Testis (tissue), 3 donors: ENCODE results near the gene TMEM61. TPM values are rescaled to one million over a fixed set of nuclear protein-coding genes. Genes with fewer than 3 reads are reported as not detected.

ENCODE experiments used
- DNase-seq: peaks from one replicate; pipeline ENCODE4 v3.0.0-alpha.2; 2019
- H3K27ac ChIP-seq, 2 donors: fragments of 200-600 bp; sonication (generic); one replicate each; pipeline ENCODE4 v1.5.1; 2019
- H3K27me3 ChIP-seq: fragments of 200-600 bp; sonication (generic); one replicate; pipeline ENCODE4 v1.5.1; 2019
- H3K36me3 ChIP-seq: fragments of 200-600 bp; sonication (generic); one replicate; pipeline ENCODE4 v1.5.1; 2017; ENCODE audit warnings: low read depth; ENCODE audit errors: missing control alignments
- H3K4me1 ChIP-seq: fragments of 200-600 bp; sonication (generic); one replicate; pipeline ENCODE4 v1.5.1; 2019
- H3K4me3 ChIP-seq, 2 donors: fragments of 200-600 bp; sonication (generic); one replicate each; pipeline ENCODE4 v1.5.1; 2017 to 2019
- H3K9me3 ChIP-seq: fragments of 200-600 bp; sonication (generic); one replicate; pipeline ENCODE4 v1.5.1; 2017
- POLR2A ChIP-seq: fragments of 450-650 bp; IDR thresholded peaks from one replicate; pipeline ENCODE4 v1.6.1; 2017; ENCODE audit warnings: antibody characterized with exemption, mild to moderate bottlenecking, moderate library complexity
- WGBS, 2 donors: methylation state at CpG; one replicate each; pipeline ENCODE4 v1.1.5; 2018; 5-methylcytosine and 5-hydroxymethylcytosine counted together
- intact Hi-C: fragments of 100-400 bp; cut with DNase I; formaldehyde crosslinking; loops from one replicate; pipeline ENCODE4 v1.15.1; 2023; ENCODE audit warnings: low total_unique reads
- polyA plus RNA-seq: library from polyadenylated mRNA; stranded (reverse); fragments of 350-450 nt; fragmentation: Illumina TruSeq; extraction: RNeasy Lipid Tissue Mini Kit (QIAGEN cat#74804); gene quantifications from one replicate; pipeline ENCODE4 v1.2.3, GENCODE V29; 2014; ENCODE audit warnings: low read depth, low replicate concordance; ENCODE audit not compliant: insufficient read depth
- total RNA-seq, 2 donors: library from RNA; depleted of rRNA; stranded (reverse); fragments of >200 nt; gene quantifications; one replicate each; pipeline ENCODE4 v1.2.3, GENCODE V29; 2016
- TF ChIP-seq, protein P1 (sequence below), 3 experiments: fragments of 450-650 bp in 2 of 3; fragments of 200-600 bp in 1 of 3; sonication (generic) in 1 of 3; IDR thresholded peaks; one replicate each; pipeline ENCODE4 v1.5.1; 2016 to 2019; ENCODE audit warnings: antibody characterized with exemption in 3 of 3, mild to moderate bottlenecking in 2 of 3, moderate library complexity in 1 of 3

Gene TMEM61
- total and polyA plus RNA-seq, 3 donors from 2014 or later, result 0.31 to 1.4 (median 1.1) TPM

DNA sequence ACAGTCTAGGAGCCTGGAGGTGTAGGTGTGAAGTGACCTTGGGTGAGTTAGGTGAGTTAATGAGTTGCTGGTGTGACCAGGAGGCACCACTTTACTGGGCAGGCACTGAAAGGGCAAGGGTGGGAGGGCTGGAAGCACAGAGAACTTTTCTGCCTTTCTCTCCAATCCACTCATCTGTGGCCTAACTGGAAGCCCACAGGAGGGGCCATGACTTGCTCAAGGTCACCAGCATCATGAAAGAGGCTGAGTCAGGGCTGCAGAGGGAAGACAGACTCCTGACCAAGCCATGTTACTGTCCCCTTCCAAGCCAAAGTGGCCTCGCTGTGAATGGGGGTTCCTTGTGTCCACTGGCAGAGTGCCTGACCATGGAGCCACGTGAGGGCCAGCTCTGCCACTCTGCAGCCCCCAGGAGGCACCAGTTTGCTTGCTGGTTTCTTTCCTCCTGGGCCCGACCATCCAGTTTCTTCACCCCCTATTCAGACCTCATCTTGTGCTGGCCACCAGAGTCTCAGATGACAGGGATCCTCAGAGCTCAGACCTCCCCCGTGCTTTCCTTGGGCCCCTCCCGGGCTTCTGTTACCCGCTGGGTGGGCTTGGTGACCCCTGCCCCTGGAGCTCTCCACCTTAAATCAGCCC lies 14.0 kb downstream of the TMEM61 start:
- Histone ChIP-seq H3K4me1 (no peaks in the 10 kb centered on the region), H3K4me3 (no peak overlapping the region), H3K36me3 (no peaks in the 10 kb centered on the region), H3K9me3 (no peaks in the 10 kb centered on the region), H3K27ac (no peak overlapping the region), H3K27me3 (no peaks in the 10 kb centered on the region)
- no peak for TF ChIP-seq POLR2A
- TF ChIP-seq, protein P1, sequence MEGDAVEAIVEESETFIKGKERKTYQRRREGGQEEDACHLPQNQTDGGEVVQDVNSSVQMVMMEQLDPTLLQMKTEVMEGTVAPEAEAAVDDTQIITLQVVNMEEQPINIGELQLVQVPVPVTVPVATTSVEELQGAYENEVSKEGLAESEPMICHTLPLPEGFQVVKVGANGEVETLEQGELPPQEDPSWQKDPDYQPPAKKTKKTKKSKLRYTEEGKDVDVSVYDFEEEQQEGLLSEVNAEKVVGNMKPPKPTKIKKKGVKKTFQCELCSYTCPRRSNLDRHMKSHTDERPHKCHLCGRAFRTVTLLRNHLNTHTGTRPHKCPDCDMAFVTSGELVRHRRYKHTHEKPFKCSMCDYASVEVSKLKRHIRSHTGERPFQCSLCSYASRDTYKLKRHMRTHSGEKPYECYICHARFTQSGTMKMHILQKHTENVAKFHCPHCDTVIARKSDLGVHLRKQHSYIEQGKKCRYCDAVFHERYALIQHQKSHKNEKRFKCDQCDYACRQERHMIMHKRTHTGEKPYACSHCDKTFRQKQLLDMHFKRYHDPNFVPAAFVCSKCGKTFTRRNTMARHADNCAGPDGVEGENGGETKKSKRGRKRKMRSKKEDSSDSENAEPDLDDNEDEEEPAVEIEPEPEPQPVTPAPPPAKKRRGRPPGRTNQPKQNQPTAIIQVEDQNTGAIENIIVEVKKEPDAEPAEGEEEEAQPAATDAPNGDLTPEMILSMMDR (IDR thresholded peaks at IDR 0.05), result no peak
- 76 to 80% methylated on average over 6 of the region's 6 CpGs for WGBS, 2 donors
- no peak for DNase-seq
- intact Hi-C loops, result no loop called here

DNA sequence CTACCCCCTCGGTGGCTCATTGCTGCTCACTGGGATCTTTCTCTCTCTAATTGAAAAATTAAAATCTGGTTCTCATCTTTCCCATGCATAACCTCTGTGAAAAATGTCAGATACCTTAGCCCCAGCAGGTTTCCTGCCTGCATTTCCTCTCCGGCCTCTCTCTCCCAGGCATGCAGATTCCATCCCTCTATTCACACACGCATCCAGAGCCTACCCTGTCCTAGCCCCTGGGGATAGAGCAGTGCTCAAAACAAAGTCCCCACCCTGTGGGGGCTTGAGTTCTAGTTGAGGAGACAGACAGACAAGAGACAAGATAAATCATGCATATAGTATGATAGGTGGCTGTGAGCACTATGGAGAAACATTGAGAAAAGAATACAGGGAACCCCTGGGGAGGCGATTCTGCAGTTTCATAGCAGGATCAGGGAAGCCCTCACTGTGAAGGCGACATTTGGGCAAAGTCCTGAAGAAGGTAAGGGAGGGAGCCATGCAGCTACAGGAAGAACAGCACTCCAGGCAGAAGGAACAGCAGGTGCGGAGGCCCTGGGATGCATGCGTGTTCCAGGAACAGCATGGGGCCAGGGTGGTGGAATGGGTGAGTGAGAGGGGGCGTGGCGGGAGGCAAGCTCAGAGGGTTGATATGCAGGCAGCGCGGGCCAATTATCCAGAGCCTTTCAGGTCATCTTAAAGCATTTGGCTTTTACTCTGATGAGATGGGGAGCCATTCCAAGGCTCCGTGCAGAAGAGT lies 14.8 kb downstream of the TMEM61 start:
- WGBS, 2 donors, result 77 to 80% methylated on average over 12 of the region's 12 CpGs
- H3K27me3 ChIP-seq, result no peaks in the 10 kb centered on the region
- no peak for DNase-seq

DNA sequence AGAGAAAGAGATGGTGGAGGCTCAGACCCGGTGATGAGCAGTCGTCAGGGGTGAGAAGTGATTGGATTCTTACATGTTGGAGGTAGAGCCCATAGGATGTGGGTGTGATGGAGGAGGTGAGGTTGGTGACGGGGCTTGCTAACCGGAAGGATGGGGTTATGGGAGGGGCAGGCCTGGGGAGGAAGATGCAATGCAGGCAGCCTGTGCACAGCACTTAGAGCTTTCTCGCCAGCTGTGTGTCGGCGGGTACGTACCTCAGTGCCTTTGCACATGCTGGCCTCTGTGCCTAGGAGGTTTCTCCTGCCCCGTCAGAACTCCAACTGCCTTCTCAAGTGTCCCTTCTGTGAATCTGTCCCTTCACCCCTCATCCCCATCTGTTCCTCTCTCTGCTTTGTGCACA lies 15.4 kb downstream of the TMEM61 start:
- DNase-seq, result no peak
- H3K36me3 ChIP-seq, result no peaks in the 10 kb centered on the region
- no peak overlapping the region for H3K27ac ChIP-seq
- no peak overlapping the region for H3K4me3 ChIP-seq
- TF ChIP-seq POLR2A, result no peak
- TF ChIP-seq, protein P1 (IDR thresholded peaks at IDR 0.05), result no peak
- intact Hi-C loops, result loop anchor here (5.0 kb wide), 1 partner anchor 49 kb away; no protein-coding TSS in a partner anchor
- no peaks in the 10 kb centered on the region for H3K9me3 ChIP-seq
- 52 to 70% methylated on average over 9 of the region's 9 CpGs for WGBS, 2 donors
- no peaks in the 10 kb centered on the region for H3K27me3 ChIP-seq
- no peaks in the 10 kb centered on the region for H3K4me1 ChIP-seq

More for the DNA sequence above, 14.8 kb downstream of the TMEM61 start:
- H3K36me3 ChIP-seq, result no peaks in the 10 kb centered on the region
- H3K4me3 ChIP-seq, result no peak overlapping the region
- no peak for TF ChIP-seq POLR2A
- TF ChIP-seq, protein P1 (IDR thresholded peaks at IDR 0.05), result no peak
- intact Hi-C loops, result loop anchor here (5.0 kb wide), 1 partner anchor 48 kb away; no protein-coding TSS in a partner anchor
- no peak overlapping the region for H3K27ac ChIP-seq
- no peaks in the 10 kb centered on the region for H3K4me1 ChIP-seq
- H3K9me3 ChIP-seq, result no peaks in the 10 kb centered on the region

DNA sequence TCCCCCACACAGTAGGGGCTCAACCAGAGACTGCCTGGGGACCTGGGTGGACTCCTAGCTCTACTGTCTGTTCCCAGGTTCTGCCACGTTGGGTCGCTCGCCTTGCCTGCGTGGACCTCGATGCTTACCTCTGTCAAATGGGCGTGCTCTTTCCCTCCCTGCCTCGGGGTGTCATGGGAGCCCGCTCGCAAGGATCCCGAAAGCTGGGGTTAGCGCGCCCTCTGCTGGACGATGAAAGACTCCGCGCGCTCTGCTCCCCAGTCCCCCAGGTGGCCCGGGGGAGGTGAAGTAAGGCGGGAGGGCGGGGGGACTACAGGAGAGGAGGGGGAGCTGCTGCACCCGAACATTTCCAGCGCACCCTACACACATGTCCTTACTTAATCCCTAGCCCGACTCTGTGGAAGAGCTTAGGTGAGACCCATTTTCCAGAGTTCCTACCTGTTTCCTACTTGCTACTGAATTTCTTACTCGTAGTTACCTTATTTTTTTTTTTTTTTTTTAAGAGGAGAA lies 16.0 kb downstream of the TMEM61 start:
- DNase-seq, result peak; percentile 75
- Histone ChIP-seq H3K36me3 (no peaks in the 10 kb centered on the region), H3K4me1 (no peaks in the 10 kb centered on the region), H3K27me3 (no peaks in the 10 kb centered on the region), H3K9me3 (no peaks in the 10 kb centered on the region), H3K27ac (no peak overlapping the region), H3K4me3 (peak overlapping the region; percentile 6 to 31)
- TF ChIP-seq, protein P1 (IDR thresholded peaks at IDR 0.05), result peak; percentile 52 to 83 (median 77)
- TF ChIP-seq POLR2A, result no peak
- 4 to 8% methylated on average over 20 to 23 of the region's 23 CpGs for WGBS, 2 donors
- intact Hi-C loops, result loop anchor here (5.0 kb wide), 1 partner anchor 49 kb away; no protein-coding TSS in a partner anchor
